Measurements from ENCODE around the gene PLCD3.

GRCh38 chr17:45155029-45155428, 22.7 kb upstream of the PLCD3 start:
- TF ChIP-seq POLR2A (IDR thresholded peaks at IDR 0.05): no peak
- TF ChIP-seq CTCF (IDR thresholded peaks at IDR 0.05): no peak

All from Peyer's patch (tissue), 4 donors.